Islet of Langerhans (tissue), 1 donor: ENCODE results near the gene TNS1.

Source experiments
- FAIRE-seq: peaks from one replicate; lab custom pipeline; 2011; peaks lifted over from hg19 to GRCh38; lab: Jason Lieb, UNC

The TNS1 gene

GRCh38 chr2:217998926-217999594 lies 3.7 kb downstream of the TNS1 start:
- no peak for FAIRE-seq

GRCh38 chr2:217997510-217997909 lies 5.3 kb downstream of the TNS1 start:
- no peak for FAIRE-seq

- no peak for FAIRE-seq
Observed at GRCh38 chr2:217996361-217996760, 6.4 kb downstream of the TNS1 start.

- no peak for FAIRE-seq
Observed at GRCh38 chr2:217995731-217996231, 7.0 kb downstream of the TNS1 start.

GRCh38 chr2:217994776-217995274 lies 8.0 kb downstream of the TNS1 start:
- no peak for FAIRE-seq

GRCh38 chr2:217993817-217994463 lies 8.9 kb downstream of the TNS1 start:
- no peak for FAIRE-seq

- FAIRE-seq: no peak
Observed at GRCh38 chr2:217993138-217993537, 9.7 kb downstream of the TNS1 start.

- FAIRE-seq: no peak
Observed at GRCh38 chr2:217992061-217992460, 10.7 kb downstream of the TNS1 start.

- no peak for FAIRE-seq
Observed at GRCh38 chr2:217990791-217991465, 11.9 kb downstream of the TNS1 start.

GRCh38 chr2:217990389-217990788 lies 12.4 kb downstream of the TNS1 start:
- FAIRE-seq: no peak

GRCh38 chr2:217989221-217989948 lies 13.4 kb downstream of the TNS1 start:
- no peak for FAIRE-seq

- FAIRE-seq: no peak
Observed at GRCh38 chr2:217988840-217989204, 14.0 kb downstream of the TNS1 start.

GRCh38 chr2:217988014-217988839 lies 14.6 kb downstream of the TNS1 start:
- no peak for FAIRE-seq

GRCh38 chr2:217987391-217987790 lies 15.4 kb downstream of the TNS1 start:
- FAIRE-seq: no peak

GRCh38 chr2:217986256-217986961 lies 16.4 kb downstream of the TNS1 start:
- no peak for FAIRE-seq

- no peak for FAIRE-seq
Observed at GRCh38 chr2:217983276-217984233, 19.2 kb downstream of the TNS1 start.

- FAIRE-seq: no peak
Observed at GRCh38 chr2:217981971-217982370, 20.8 kb downstream of the TNS1 start.

- no peak for FAIRE-seq
Observed at GRCh38 chr2:217981084-217981730, 21.6 kb downstream of the TNS1 start.

GRCh38 chr2:217980591-217980990 lies 22.2 kb downstream of the TNS1 start:
- FAIRE-seq: no peak
